Lung (tissue), 12 donors: ENCODE measurements around the gene R3HCC1L. TPM values are rescaled to one million over a fixed set of nuclear protein-coding genes. Genes with fewer than 3 reads are reported as not detected.

Experiments
- ATAC-seq: fragments of 200-7000 bp; cut with Tn5 transposase; one replicate; pipeline ENCODE4 v1.9.1; 2020; ENCODE audit warnings: moderate number of reproducible peaks; ENCODE audit not compliant: insufficient read depth, low FRiP score
- DNase-seq, 3 donors: peaks; one replicate each; pipeline ENCODE4 v3.0.0-alpha.2; 2013 to 2017
- H3K27ac ChIP-seq, 2 donors: one replicate each; pipeline ENCODE4 v1.5.1; 2013; ENCODE audit warnings: mild to moderate bottlenecking in 2 of 2, moderate library complexity in 2 of 2, control low read depth in 1 of 2, inconsistent platforms in 1 of 2, low read depth in 1 of 2, low read length in 1 of 2
- H3K27me3 ChIP-seq, 3 donors: one replicate each; pipeline ENCODE4 v1.5.1; 2013; ENCODE audit warnings: low read length in 2 of 3; ENCODE audit not compliant: control insufficient read depth in 3 of 3, insufficient read depth in 3 of 3
- H3K36me3 ChIP-seq, 4 donors: one replicate each; pipeline ENCODE4 v1.5.1; 2013; ENCODE audit warnings: low read length in 4 of 4, mild to moderate bottlenecking in 1 of 4, moderate library complexity in 1 of 4; ENCODE audit not compliant: control insufficient read depth in 4 of 4, insufficient read depth in 4 of 4
- H3K4me1 ChIP-seq, 5 donors: one replicate each; pipeline ENCODE4 v1.5.1; 2013; ENCODE audit warnings: low read length in 5 of 5, mild to moderate bottlenecking in 2 of 5, moderate library complexity in 1 of 5; ENCODE audit not compliant: control insufficient read depth in 5 of 5, insufficient read depth in 5 of 5
- H3K4me3 ChIP-seq: one replicate; pipeline ENCODE4 v1.5.1; 2013; ENCODE audit warnings: mild to moderate bottlenecking, control low read depth, moderate library complexity
- H3K9ac ChIP-seq, 2 donors: one replicate each; pipeline ENCODE4 v1.5.1; 2013; ENCODE audit warnings: low read length in 2 of 2, control low read depth in 1 of 2; ENCODE audit not compliant: insufficient read depth in 1 of 2
- H3K9me3 ChIP-seq, 4 donors: one replicate each; pipeline ENCODE4 v1.5.1; 2013; ENCODE audit warnings: low read length in 3 of 4, mild to moderate bottlenecking in 1 of 4, moderate library complexity in 1 of 4; ENCODE audit not compliant: control insufficient read depth in 4 of 4, insufficient read depth in 3 of 4
- CTCF ChIP-seq: IDR thresholded peaks from 2 replicates; pipeline ENCODE4 v1.5.1; 2012; ENCODE audit warnings: mild to moderate bottlenecking; ENCODE audit errors: control extremely low read depth, extremely low read depth
- WGBS, 2 donors: extraction: QIAGEN DNeasy Blood & Tissue Kit; methylation state at CpG; one replicate each; pipeline ENCODE4 v1.1.7; 2013; 5-methylcytosine and 5-hydroxymethylcytosine counted together
- polyA plus RNA-seq, 2 donors: library from polyadenylated mRNA; stranded (reverse); fragments of 200-250 nt; gene quantifications; one replicate each; pipeline ENCODE4 v1.2.1, GENCODE V29; 2013
- total RNA-seq, 2 donors: library from RNA; depleted of rRNA in 1 of 2; stranded (reverse); fragments of >200 nt in 1 of 2; gene quantifications; one replicate each; pipeline ENCODE4 v1.2.1, GENCODE V29; 2014 to 2021
- donor health status: control.
- donor health status: control.
- donor health status: Bipolar disorder and iron deficiency.
- donor health status: healthy.
- donor health status: DM: yes; HTN: yes; CAD: no.

Gene R3HCC1L
- total and polyA plus RNA-seq, 4 donors = 5.0 to 39.4 (median 11.3) TPM

GRCh38 chr10:98217801-98218200 lies 83.3 kb downstream of the R3HCC1L start:
- no peak overlapping the region for H3K27ac ChIP-seq
- WGBS, 2 donors = 16 to 45% methylated on average over 1 of the region's 1 CpG
- peaks cover 0 to 2% (median 0%) of the 10 kb centered on the region in 5 donors for H3K4me1 ChIP-seq
- no peak for TF ChIP-seq CTCF
- ATAC-seq = no peak
- no peak for DNase-seq
- no peaks in the 10 kb centered on the region for H3K27me3 ChIP-seq
- H3K9me3 ChIP-seq = peaks cover 0 to 5% (median 0%) of the 10 kb centered on the region in 4 donors
- H3K4me3 ChIP-seq = no peak overlapping the region
- H3K9ac ChIP-seq = no peak overlapping the region
- no peaks in the 10 kb centered on the region for H3K36me3 ChIP-seq

GRCh38 chr10:98223874-98224273 lies 89.4 kb downstream of the R3HCC1L start:
- H3K4me1 ChIP-seq = peaks cover 0 to 10% (median 0%) of the 10 kb centered on the region in 5 donors
- no peak for ATAC-seq
- H3K27me3 ChIP-seq = no peaks in the 10 kb centered on the region
- H3K9me3 ChIP-seq = peaks cover 0 to 5% (median 0%) of the 10 kb centered on the region in 4 donors
- H3K4me3 ChIP-seq = no peak overlapping the region
- H3K27ac ChIP-seq = no peak overlapping the region
- DNase-seq = no peak
- H3K36me3 ChIP-seq = peaks cover 0 to 4% (median 2%) of the 10 kb centered on the region in 4 donors
- no peak overlapping the region for H3K9ac ChIP-seq
- WGBS, 2 donors = 96 to 97% methylated on average over 6 of the region's 6 CpGs
- no peak for TF ChIP-seq CTCF

GRCh38 chr10:98224509-98224908 lies 90.1 kb downstream of the R3HCC1L start:
- H3K27me3 ChIP-seq = no peaks in the 10 kb centered on the region
- no peak for TF ChIP-seq CTCF
- no peak for DNase-seq
- WGBS, 2 donors = 82 to 90% methylated on average over 2 of the region's 2 CpGs
- H3K9ac ChIP-seq = no peak overlapping the region
- ATAC-seq = no peak
- H3K9me3 ChIP-seq = peaks cover 0 to 2% (median 0%) of the 10 kb centered on the region in 4 donors
- peaks cover 0 to 4% (median 2%) of the 10 kb centered on the region in 4 donors for H3K36me3 ChIP-seq
- no peak overlapping the region for H3K27ac ChIP-seq
- no peak overlapping the region for H3K4me3 ChIP-seq
- H3K4me1 ChIP-seq = peaks cover 0 to 10% (median 0%) of the 10 kb centered on the region in 5 donors

GRCh38 chr10:98224996-98225395 lies 90.5 kb downstream of the R3HCC1L start:
- WGBS, 2 donors = 95% methylated on average over 1 of the region's 1 CpG

More at GRCh38 chr10:98224996-98225395, 90.5 kb downstream of the R3HCC1L start:
- Histone ChIP-seq H3K27ac (no peak overlapping the region), H3K36me3 (peaks cover 0 to 4% (median 2%) of the 10 kb centered on the region in 4 donors), H3K9me3 (no peaks in the 10 kb centered on the region), H3K4me3 (no peak overlapping the region), H3K9ac (no peak overlapping the region), H3K27me3 (no peaks in the 10 kb centered on the region), H3K4me1 (peaks cover 0 to 10% (median 0%) of the 10 kb centered on the region in 5 donors)
- DNase-seq = no peak
- ATAC-seq = no peak
- no peak for TF ChIP-seq CTCF
